NB4 (cell line): Measurements from ENCODE around the gene NDUFB11.

Experiments
- MYC ChIP-seq: IDR thresholded peaks from 2 replicates; pipeline ENCODE4 v1.6.1; 2011; ENCODE audit warnings: low read depth, low read length
- POLR2A ChIP-seq: IDR thresholded peaks from 2 replicates; pipeline ENCODE4 v1.6.1; 2011; ENCODE audit warnings: mild to moderate bottlenecking; ENCODE audit not compliant: insufficient read length; ENCODE audit errors: extremely low read depth
- TF ChIP-seq, protein P1 (sequence below): IDR thresholded peaks from one replicate; pipeline ENCODE4 v1.5.1; 2012; ENCODE audit warnings: low read depth, low read length
- TF ChIP-seq, protein P2 (sequence below): IDR thresholded peaks from 2 replicates; pipeline ENCODE4 v1.6.1; 2011; ENCODE audit warnings: low read depth, low read length

DNA sequence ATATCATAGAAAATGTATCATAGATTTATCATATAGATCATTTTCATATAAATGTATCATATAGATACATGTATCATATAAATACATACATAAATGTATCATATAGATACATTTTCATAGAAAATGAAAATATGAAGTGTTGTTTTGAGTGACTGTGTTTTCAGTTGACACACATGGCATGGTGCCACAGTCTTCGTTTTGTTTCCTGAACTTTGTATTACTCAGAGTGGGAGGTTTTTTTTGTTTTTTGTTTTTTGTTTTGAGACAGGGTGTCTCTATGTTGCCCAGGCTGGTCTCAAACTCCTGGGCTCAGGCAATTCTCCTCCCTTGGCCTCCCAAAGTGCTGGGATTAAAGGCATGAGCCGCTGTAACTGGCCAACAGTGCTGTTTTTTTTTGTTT, 4.4 kb upstream of the NDUFB11 start:
- TF ChIP-seq POLR2A: no peak
- TF ChIP-seq, protein P1, sequence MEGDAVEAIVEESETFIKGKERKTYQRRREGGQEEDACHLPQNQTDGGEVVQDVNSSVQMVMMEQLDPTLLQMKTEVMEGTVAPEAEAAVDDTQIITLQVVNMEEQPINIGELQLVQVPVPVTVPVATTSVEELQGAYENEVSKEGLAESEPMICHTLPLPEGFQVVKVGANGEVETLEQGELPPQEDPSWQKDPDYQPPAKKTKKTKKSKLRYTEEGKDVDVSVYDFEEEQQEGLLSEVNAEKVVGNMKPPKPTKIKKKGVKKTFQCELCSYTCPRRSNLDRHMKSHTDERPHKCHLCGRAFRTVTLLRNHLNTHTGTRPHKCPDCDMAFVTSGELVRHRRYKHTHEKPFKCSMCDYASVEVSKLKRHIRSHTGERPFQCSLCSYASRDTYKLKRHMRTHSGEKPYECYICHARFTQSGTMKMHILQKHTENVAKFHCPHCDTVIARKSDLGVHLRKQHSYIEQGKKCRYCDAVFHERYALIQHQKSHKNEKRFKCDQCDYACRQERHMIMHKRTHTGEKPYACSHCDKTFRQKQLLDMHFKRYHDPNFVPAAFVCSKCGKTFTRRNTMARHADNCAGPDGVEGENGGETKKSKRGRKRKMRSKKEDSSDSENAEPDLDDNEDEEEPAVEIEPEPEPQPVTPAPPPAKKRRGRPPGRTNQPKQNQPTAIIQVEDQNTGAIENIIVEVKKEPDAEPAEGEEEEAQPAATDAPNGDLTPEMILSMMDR: no peak
- TF ChIP-seq, protein P2, sequence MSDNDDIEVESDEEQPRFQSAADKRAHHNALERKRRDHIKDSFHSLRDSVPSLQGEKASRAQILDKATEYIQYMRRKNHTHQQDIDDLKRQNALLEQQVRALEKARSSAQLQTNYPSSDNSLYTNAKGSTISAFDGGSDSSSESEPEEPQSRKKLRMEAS: no peak
- TF ChIP-seq MYC: no peak
